MM.1S (cell line): Measurements from ENCODE around the gene ADGRE2.

Experiments
- EZH2 ChIP-seq: fragments of 300-600 bp; sonication (generic); optimal IDR thresholded peaks from 2 replicates; pipeline ENCODE3; 2017; ENCODE audit warnings: low read depth, mild to moderate bottlenecking, antibody characterized with exemption, low read length, mixed read lengths
- EZH2phosphoT487 ChIP-seq: fragments of 300-600 bp; sonication (generic); IDR thresholded peaks from 2 replicates; pipeline ENCODE4 v1.6.1; 2018; ENCODE audit warnings: antibody characterized with exemption, low read length
- TF ChIP-seq, protein P1 (sequence below): fragments of 300-600 bp; sonication (generic); IDR thresholded peaks from 2 replicates; pipeline ENCODE4 v1.5.1; 2016; ENCODE audit warnings: antibody characterized with exemption, low read length, mixed read lengths

DNA sequence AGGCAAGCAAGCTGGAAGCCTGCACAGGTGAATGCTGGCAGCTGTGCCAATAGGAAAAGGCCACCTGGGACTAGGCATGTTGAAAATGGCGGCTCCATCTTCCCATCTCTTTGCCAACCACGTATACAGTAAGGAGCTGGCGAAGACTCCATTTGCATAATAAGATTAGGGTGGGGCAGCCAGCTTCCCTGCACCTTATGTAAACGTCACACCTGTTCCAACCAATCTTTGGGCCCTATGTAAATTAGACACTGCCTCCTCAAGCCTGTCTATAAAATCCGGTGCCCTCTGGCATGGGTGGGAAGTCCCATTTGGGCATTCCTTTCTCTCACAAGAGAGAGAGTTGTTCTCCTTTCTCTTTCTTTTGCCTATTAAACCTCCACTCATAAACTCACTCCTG is 16.8 kb downstream of the ADGRE2 start:
- TF ChIP-seq, protein P1, sequence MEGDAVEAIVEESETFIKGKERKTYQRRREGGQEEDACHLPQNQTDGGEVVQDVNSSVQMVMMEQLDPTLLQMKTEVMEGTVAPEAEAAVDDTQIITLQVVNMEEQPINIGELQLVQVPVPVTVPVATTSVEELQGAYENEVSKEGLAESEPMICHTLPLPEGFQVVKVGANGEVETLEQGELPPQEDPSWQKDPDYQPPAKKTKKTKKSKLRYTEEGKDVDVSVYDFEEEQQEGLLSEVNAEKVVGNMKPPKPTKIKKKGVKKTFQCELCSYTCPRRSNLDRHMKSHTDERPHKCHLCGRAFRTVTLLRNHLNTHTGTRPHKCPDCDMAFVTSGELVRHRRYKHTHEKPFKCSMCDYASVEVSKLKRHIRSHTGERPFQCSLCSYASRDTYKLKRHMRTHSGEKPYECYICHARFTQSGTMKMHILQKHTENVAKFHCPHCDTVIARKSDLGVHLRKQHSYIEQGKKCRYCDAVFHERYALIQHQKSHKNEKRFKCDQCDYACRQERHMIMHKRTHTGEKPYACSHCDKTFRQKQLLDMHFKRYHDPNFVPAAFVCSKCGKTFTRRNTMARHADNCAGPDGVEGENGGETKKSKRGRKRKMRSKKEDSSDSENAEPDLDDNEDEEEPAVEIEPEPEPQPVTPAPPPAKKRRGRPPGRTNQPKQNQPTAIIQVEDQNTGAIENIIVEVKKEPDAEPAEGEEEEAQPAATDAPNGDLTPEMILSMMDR = no peak
- TF ChIP-seq EZH2phosphoT487 (no peak), EZH2 (no peak)
